ENCODE results near the gene PCMTD2.

DNA sequence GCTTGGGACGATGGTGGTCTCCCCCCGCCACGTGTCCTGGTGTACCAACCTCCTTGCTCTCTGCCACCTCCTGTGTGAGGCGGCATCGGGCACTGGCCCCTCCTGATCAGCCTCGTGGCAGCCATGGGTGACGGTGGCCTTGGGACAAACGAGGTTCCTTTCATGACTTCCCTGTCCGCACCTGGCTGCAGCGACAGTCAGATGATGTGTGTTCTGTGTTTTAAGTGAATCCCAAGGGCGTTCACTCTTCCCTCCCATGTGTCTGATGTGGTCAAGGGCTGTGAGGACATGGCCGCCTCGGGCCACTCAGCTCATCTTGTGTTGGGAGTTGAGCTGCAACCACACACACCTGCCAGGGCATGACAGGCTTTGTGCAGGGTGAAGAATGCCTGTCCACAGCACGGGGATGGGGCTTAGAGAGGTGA lies 30.4 kb upstream of the PCMTD2 start:
- TF ChIP-seq CTCF (conservative IDR thresholded peaks at IDR 0.05; ENCODE audit: low read length) (no peak), EZH2phosphoT487 (IDR thresholded peaks at IDR 0.05; ENCODE audit: borderline replicate concordance, low read depth, low read length) (no peak)

Data from OCI-LY7 (cell line).